Astrocyte (in vitro differentiated cells and primary cell): Measurements from ENCODE around the gene CD79A. TPM values are rescaled to one million over a fixed set of nuclear protein-coding genes. Genes with fewer than 3 reads are reported as not detected.

ENCODE experiments used
- DNase-seq: peaks from one replicate; pipeline ENCODE4 v3.0.0-alpha.2; 2010; ENCODE audit warnings: low read depth
- FAIRE-seq: peaks from 2 replicates; lab custom pipeline; 2011; peaks lifted over from hg19 to GRCh38; lab: Jason Lieb, UNC
- H2AFZ ChIP-seq: 2 replicates; pipeline ENCODE4 v1.6.0; 2012; ENCODE audit warnings: low read depth, low read length, inconsistent platforms
- H3K27ac ChIP-seq: 2 replicates; pipeline ENCODE4 v1.5.1; 2011; ENCODE audit warnings: low read depth, low read length, inconsistent platforms
- H3K27me3 ChIP-seq: 2 replicates; pipeline ENCODE4 v1.6.0; 2011; ENCODE audit warnings: low read length, inconsistent platforms; ENCODE audit not compliant: insufficient read depth
- H3K36me3 ChIP-seq: 2 replicates; pipeline ENCODE4 v1.5.1; 2011; ENCODE audit warnings: low read length, inconsistent platforms; ENCODE audit not compliant: insufficient read depth
- H3K4me1 ChIP-seq: 2 replicates; pipeline ENCODE4 v1.5.1; 2011; ENCODE audit warnings: low read length, inconsistent platforms; ENCODE audit not compliant: insufficient read depth
- H3K4me2 ChIP-seq: 2 replicates; pipeline ENCODE4 v1.6.0; 2012; ENCODE audit warnings: low read length, inconsistent platforms
- H3K4me3 ChIP-seq: 2 replicates; pipeline ENCODE4 v1.5.1; 2011; ENCODE audit warnings: low read depth, mild to moderate bottlenecking, low read length, inconsistent platforms; ENCODE audit not compliant: insufficient read depth
- H3K79me2 ChIP-seq: 2 replicates; pipeline ENCODE4 v1.6.0; 2012; ENCODE audit warnings: mild to moderate bottlenecking, low read length, inconsistent platforms; ENCODE audit not compliant: insufficient read depth
- H3K9ac ChIP-seq: 2 replicates; pipeline ENCODE4 v1.6.0; 2012; ENCODE audit warnings: mild to moderate bottlenecking, low read length, inconsistent platforms
- H3K9me3 ChIP-seq: 2 replicates; pipeline ENCODE4 v1.5.1; 2012; ENCODE audit warnings: low read depth, mild to moderate bottlenecking, low read length, inconsistent platforms; ENCODE audit not compliant: insufficient read depth
- H4K20me1 ChIP-seq: 2 replicates; pipeline ENCODE4 v1.6.0; 2012; ENCODE audit warnings: low read length, inconsistent platforms; ENCODE audit not compliant: insufficient read depth
- H3K27ac Mint-ChIP-seq: one replicate; pipeline ENCODE4 v1.8.0; 2021; ENCODE audit warnings: mild to moderate bottlenecking, mixed read lengths; ENCODE audit not compliant: unreplicated experiment
- H3K27me3 Mint-ChIP-seq: one replicate; pipeline ENCODE4 v1.8.0; 2021; ENCODE audit warnings: low read depth, mixed read lengths; ENCODE audit not compliant: unreplicated experiment
- H3K36me3 Mint-ChIP-seq: one replicate; pipeline ENCODE4 v1.8.0; 2021; ENCODE audit warnings: low read depth, mixed read lengths; ENCODE audit not compliant: unreplicated experiment
- H3K4me1 Mint-ChIP-seq: one replicate; pipeline ENCODE4 v1.8.0; 2021; ENCODE audit warnings: low read depth, mixed read lengths; ENCODE audit not compliant: unreplicated experiment
- H3K4me3 Mint-ChIP-seq: one replicate; pipeline ENCODE4 v1.8.0; 2021; ENCODE audit warnings: mild to moderate bottlenecking, moderate library complexity, mixed read lengths; ENCODE audit not compliant: unreplicated experiment
- H3K9me3 Mint-ChIP-seq: one replicate; pipeline ENCODE4 v1.8.0; 2021; ENCODE audit warnings: mild to moderate bottlenecking, mixed read lengths; ENCODE audit not compliant: unreplicated experiment
- EZH2 ChIP-seq: IDR thresholded peaks from 2 replicates; pipeline ENCODE4 v1.6.1; 2012; ENCODE audit warnings: mild to moderate bottlenecking, low read length, inconsistent platforms; ENCODE audit not compliant: insufficient read depth
- total RNA-seq: library from RNA; stranded (reverse); gene quantifications from 2 replicates; pipeline ENCODE4 v1.2.1, GENCODE V29; 2021
- TF ChIP-seq, protein P1 (sequence below): IDR thresholded peaks from 2 replicates; pipeline ENCODE4 v1.5.1; 2011; ENCODE audit warnings: low read depth, mild to moderate bottlenecking, inconsistent platforms, low read length, moderate library complexity; ENCODE audit not compliant: insufficient read depth

The CD79A gene
- total RNA-seq, 1 donor from 2014 or later = 0.30 TPM

DNA sequence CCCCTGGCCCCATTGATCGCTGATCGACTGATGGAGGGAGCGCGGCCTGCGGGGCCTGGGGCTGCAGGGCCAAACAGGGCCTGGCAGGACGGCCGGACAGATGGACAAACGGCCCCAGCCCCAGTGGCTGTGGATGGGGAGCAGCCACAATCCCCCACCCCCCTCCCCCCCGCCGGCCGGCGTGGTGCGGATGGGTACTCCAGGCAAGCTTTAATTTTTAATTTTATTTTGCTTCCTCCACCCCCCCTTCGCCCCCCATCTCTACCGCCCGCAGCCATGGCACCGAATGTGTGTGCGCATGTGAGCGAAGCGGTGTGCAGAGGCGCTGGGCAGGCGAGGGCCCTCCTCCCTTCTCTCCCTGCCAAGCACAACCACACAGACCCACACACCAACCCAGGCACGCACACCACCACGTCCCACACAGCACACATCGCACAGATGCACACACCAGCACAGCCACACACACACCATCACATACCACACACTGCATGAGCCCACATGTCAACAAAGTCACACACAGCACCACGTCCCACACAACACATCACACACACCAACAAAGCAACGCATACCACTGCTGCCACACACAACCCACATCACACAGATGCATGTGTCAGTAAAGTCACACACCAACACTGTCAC, 38.8 kb downstream of the CD79A start:
- Mint-ChIP-seq H3K27me3 (peaks cover 24% of the 10 kb centered on the region), H3K36me3 (no peaks in the 10 kb centered on the region), H3K9me3 (no peaks in the 10 kb centered on the region), H3K4me1 (no peaks in the 10 kb centered on the region), H3K4me3 (no peak overlapping the region), H3K27ac (no peak overlapping the region)
- no peak overlapping the region for H3K9ac ChIP-seq
- DNase-seq (no peak), FAIRE-seq (no peak)
- peaks cover 17% of the 10 kb centered on the region for H3K9me3 ChIP-seq
- H3K4me2 ChIP-seq = no peak overlapping the region
- no peaks in the 10 kb centered on the region for H3K79me2 ChIP-seq
- H3K4me3 ChIP-seq = no peak overlapping the region
- H2AFZ ChIP-seq = no peak overlapping the region
- H3K27me3 ChIP-seq = peaks cover 82% of the 10 kb centered on the region
- no peaks in the 10 kb centered on the region for H3K36me3 ChIP-seq
- TF ChIP-seq EZH2 = peak; percentile 6
- TF ChIP-seq, protein P1, sequence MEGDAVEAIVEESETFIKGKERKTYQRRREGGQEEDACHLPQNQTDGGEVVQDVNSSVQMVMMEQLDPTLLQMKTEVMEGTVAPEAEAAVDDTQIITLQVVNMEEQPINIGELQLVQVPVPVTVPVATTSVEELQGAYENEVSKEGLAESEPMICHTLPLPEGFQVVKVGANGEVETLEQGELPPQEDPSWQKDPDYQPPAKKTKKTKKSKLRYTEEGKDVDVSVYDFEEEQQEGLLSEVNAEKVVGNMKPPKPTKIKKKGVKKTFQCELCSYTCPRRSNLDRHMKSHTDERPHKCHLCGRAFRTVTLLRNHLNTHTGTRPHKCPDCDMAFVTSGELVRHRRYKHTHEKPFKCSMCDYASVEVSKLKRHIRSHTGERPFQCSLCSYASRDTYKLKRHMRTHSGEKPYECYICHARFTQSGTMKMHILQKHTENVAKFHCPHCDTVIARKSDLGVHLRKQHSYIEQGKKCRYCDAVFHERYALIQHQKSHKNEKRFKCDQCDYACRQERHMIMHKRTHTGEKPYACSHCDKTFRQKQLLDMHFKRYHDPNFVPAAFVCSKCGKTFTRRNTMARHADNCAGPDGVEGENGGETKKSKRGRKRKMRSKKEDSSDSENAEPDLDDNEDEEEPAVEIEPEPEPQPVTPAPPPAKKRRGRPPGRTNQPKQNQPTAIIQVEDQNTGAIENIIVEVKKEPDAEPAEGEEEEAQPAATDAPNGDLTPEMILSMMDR = no peak
- H3K27ac ChIP-seq = no peak overlapping the region
- peaks cover 35% of the 10 kb centered on the region for H4K20me1 ChIP-seq
- no peaks in the 10 kb centered on the region for H3K4me1 ChIP-seq

DNA sequence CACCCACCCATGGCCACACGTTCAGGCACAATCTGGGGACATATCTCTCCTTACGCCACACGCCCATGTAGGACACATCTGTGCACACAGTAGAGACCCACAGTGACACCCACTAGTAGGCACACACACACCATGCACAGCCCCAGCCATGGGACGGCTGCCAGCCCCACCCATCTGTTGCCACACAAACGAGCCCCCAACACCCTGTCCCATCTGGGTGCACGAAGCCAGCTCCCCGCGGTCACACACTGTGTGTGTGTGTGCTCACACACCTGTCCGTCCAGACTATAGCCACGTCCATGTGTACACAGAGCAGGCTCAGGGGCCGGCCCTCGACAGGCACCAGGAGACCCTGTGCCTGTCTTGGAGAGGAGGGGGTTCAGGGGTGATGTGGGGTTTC, 40.6 kb downstream of the CD79A start:
- Histone ChIP-seq H3K4me2 (no peak overlapping the region), H3K4me3 (no peak overlapping the region), H3K9ac (no peak overlapping the region), H4K20me1 (peaks cover 24% of the 10 kb centered on the region), H3K9me3 (peaks cover 14% of the 10 kb centered on the region), H3K79me2 (no peaks in the 10 kb centered on the region), H3K27ac (no peak overlapping the region), H2AFZ (no peak overlapping the region), H3K4me1 (no peaks in the 10 kb centered on the region), H3K36me3 (no peaks in the 10 kb centered on the region), H3K27me3 (peaks cover 83% of the 10 kb centered on the region)
- DNase-seq (no peak), FAIRE-seq (no peak)
- no peaks in the 10 kb centered on the region for H3K9me3 Mint-ChIP-seq
- H3K4me3 Mint-ChIP-seq = no peak overlapping the region
- H3K27me3 Mint-ChIP-seq = peaks cover 20% of the 10 kb centered on the region
- H3K4me1 Mint-ChIP-seq = no peaks in the 10 kb centered on the region
- no peak for TF ChIP-seq EZH2
- TF ChIP-seq, protein P1 = no peak
- H3K27ac Mint-ChIP-seq = no peak overlapping the region
- H3K36me3 Mint-ChIP-seq = no peaks in the 10 kb centered on the region

DNA sequence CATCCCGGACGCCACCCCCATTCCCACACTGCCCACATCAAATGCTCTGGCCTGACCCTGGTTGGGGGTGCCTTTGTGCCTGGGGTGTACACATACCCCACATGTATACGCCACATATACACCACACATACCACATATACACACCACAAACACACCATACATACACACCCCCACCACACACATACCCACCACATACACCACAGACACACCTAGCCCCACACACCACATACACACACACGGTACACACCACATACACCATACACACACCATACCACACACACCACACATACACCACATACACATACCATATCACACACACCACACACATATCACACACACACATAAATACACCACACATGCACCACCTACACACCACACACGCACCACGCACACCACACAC, 41.0 kb downstream of the CD79A start:
- DNase-seq = no peak
- Histone ChIP-seq H3K4me1 (no peaks in the 10 kb centered on the region), H3K36me3 (no peaks in the 10 kb centered on the region), H3K27me3 (peaks cover 87% of the 10 kb centered on the region), H4K20me1 (peaks cover 24% of the 10 kb centered on the region), H3K9me3 (peaks cover 14% of the 10 kb centered on the region), H2AFZ (no peak overlapping the region), H3K9ac (no peak overlapping the region), H3K4me3 (no peak overlapping the region), H3K27ac (no peak overlapping the region), H3K79me2 (no peaks in the 10 kb centered on the region), H3K4me2 (no peak overlapping the region)
- no peak for TF ChIP-seq EZH2
- TF ChIP-seq, protein P1 = no peak
- Mint-ChIP-seq H3K9me3 (peaks cover 1% of the 10 kb centered on the region), H3K36me3 (no peaks in the 10 kb centered on the region), H3K27me3 (peaks cover 21% of the 10 kb centered on the region), H3K27ac (no peak overlapping the region), H3K4me1 (no peaks in the 10 kb centered on the region), H3K4me3 (no peak overlapping the region)
- FAIRE-seq = no peak
